Esophagus (tissue), 2 donors: ENCODE measurements around the gene MIGA2. TPM values are rescaled to one million over a fixed set of nuclear protein-coding genes. Genes with fewer than 3 reads are reported as not detected.

Experiments used
- H3K27ac ChIP-seq, 2 donors: one replicate each; pipeline ENCODE4 v1.5.1; 2013; ENCODE audit warnings: low read depth in 2 of 2, mild to moderate bottlenecking in 2 of 2, inconsistent platforms in 1 of 2, low read length in 1 of 2, moderate library complexity in 1 of 2
- H3K27me3 ChIP-seq, 2 donors: one replicate each; pipeline ENCODE4 v1.6.1; 2013; ENCODE audit warnings: low read length in 2 of 2, control low read depth in 1 of 2, mild to moderate bottlenecking in 1 of 2; ENCODE audit not compliant: insufficient read depth in 2 of 2, control insufficient read depth in 1 of 2
- H3K36me3 ChIP-seq, 2 donors: one replicate each; pipeline ENCODE4 v1.6.1; 2013; ENCODE audit warnings: low read length in 1 of 2; ENCODE audit not compliant: control insufficient read depth in 2 of 2, insufficient read depth in 2 of 2
- H3K4me1 ChIP-seq, 2 donors: one replicate each; pipeline ENCODE4 v1.6.1; 2013; ENCODE audit warnings: low read length in 1 of 2; ENCODE audit not compliant: control insufficient read depth in 2 of 2, insufficient read depth in 2 of 2
- H3K4me3 ChIP-seq, 2 donors: one replicate each; pipeline ENCODE4 v1.5.1; 2013; ENCODE audit warnings: low read length in 2 of 2, mild to moderate bottlenecking in 2 of 2, low read depth in 1 of 2, moderate library complexity in 1 of 2
- H3K9me3 ChIP-seq, 2 donors: one replicate each; pipeline ENCODE4 v1.6.1; 2013; ENCODE audit warnings: mild to moderate bottlenecking in 2 of 2, low read depth in 1 of 2, low read length in 1 of 2, moderate library complexity in 1 of 2; ENCODE audit not compliant: control insufficient read depth in 2 of 2, insufficient read depth in 1 of 2
- WGBS, 2 donors: extraction: QIAGEN DNeasy Blood & Tissue Kit; methylation state at CpG; one replicate each; pipeline ENCODE4 v1.1.7; 2013; 5-methylcytosine and 5-hydroxymethylcytosine counted together
- polyA plus RNA-seq, 2 donors: library from polyadenylated mRNA; stranded (reverse); fragments of 200-250 nt; gene quantifications; one replicate each; pipeline ENCODE4 v1.2.3, GENCODE V29; 2013
- donor health status: healthy with polysubstance abuse.
- donor health status: Bipolar disorder and iron deficiency.

Gene MIGA2
- polyA plus RNA-seq, 2 donors, result 25.5 to 36.2 TPM

GRCh38 chr9:129009584-129010141 is 26.8 kb upstream of the MIGA2 start:
- Histone ChIP-seq H3K4me3 (no peak overlapping the region), H3K27ac (peak overlapping the region in 1 of 2 donors; percentile 9), H3K9me3 (no peaks in the 10 kb centered on the region), H3K27me3 (no peaks in the 10 kb centered on the region), H3K4me1 (no peaks in the 10 kb centered on the region), H3K36me3 (peaks cover 16 to 81% of the 10 kb centered on the region in 2 donors)
- 87 to 91% methylated on average over 17 of the region's 17 CpGs for WGBS, 2 donors

- Histone ChIP-seq H3K9me3 (no peaks in the 10 kb centered on the region), H3K27me3 (no peaks in the 10 kb centered on the region), H3K4me3 (no peak overlapping the region), H3K36me3 (peaks cover 16 to 75% of the 10 kb centered on the region in 2 donors), H3K27ac (no peak overlapping the region), H3K4me1 (no peaks in the 10 kb centered on the region)
- WGBS, 2 donors, result 88 to 92% methylated on average over 8 of the region's 8 CpGs
Measured at GRCh38 chr9:129010267-129010975, 26.0 kb upstream of the MIGA2 start.

GRCh38 chr9:129011170-129011569 is 25.3 kb upstream of the MIGA2 start:
- H3K4me1 ChIP-seq, result no peaks in the 10 kb centered on the region
- no peak overlapping the region for H3K4me3 ChIP-seq
- H3K36me3 ChIP-seq, result peaks cover 13 to 67% of the 10 kb centered on the region in 2 donors
- no peaks in the 10 kb centered on the region for H3K9me3 ChIP-seq
- WGBS, 2 donors, result 94 to 95% methylated on average over 19 of the region's 19 CpGs
- no peaks in the 10 kb centered on the region for H3K27me3 ChIP-seq
- no peak overlapping the region for H3K27ac ChIP-seq

- peaks cover 11 to 63% of the 10 kb centered on the region in 2 donors for H3K36me3 ChIP-seq
- H3K4me3 ChIP-seq, result no peak overlapping the region
- WGBS, 2 donors, result 87 to 88% methylated on average over 11 of the region's 11 CpGs
- H3K27ac ChIP-seq, result no peak overlapping the region
- H3K9me3 ChIP-seq, result no peaks in the 10 kb centered on the region
- no peaks in the 10 kb centered on the region for H3K4me1 ChIP-seq
- no peaks in the 10 kb centered on the region for H3K27me3 ChIP-seq
Measured at GRCh38 chr9:129011761-129012181, 24.7 kb upstream of the MIGA2 start.

GRCh38 chr9:129012343-129012742 is 24.1 kb upstream of the MIGA2 start:
- Histone ChIP-seq H3K27ac (no peak overlapping the region), H3K4me1 (no peaks in the 10 kb centered on the region), H3K36me3 (peaks cover 11 to 60% of the 10 kb centered on the region in 2 donors), H3K9me3 (no peaks in the 10 kb centered on the region), H3K27me3 (no peaks in the 10 kb centered on the region), H3K4me3 (no peak overlapping the region)
- 85 to 91% methylated on average over 7 of the region's 7 CpGs for WGBS, 2 donors

GRCh38 chr9:129012893-129013448 is 23.5 kb upstream of the MIGA2 start:
- H3K4me1 ChIP-seq, result no peaks in the 10 kb centered on the region
- no peaks in the 10 kb centered on the region for H3K27me3 ChIP-seq
- no peak overlapping the region for H3K4me3 ChIP-seq
- no peaks in the 10 kb centered on the region for H3K9me3 ChIP-seq
- H3K27ac ChIP-seq, result no peak overlapping the region
- H3K36me3 ChIP-seq, result peaks cover 8 to 56% of the 10 kb centered on the region in 2 donors
- 92 to 93% methylated on average over 16 of the region's 16 CpGs for WGBS, 2 donors

GRCh38 chr9:129013674-129014073 is 22.8 kb upstream of the MIGA2 start:
- peaks cover 2 to 49% of the 10 kb centered on the region in 2 donors for H3K36me3 ChIP-seq
- 91 to 95% methylated on average over 11 of the region's 11 CpGs for WGBS, 2 donors
- no peaks in the 10 kb centered on the region for H3K9me3 ChIP-seq
- H3K27me3 ChIP-seq, result no peaks in the 10 kb centered on the region
- no peak overlapping the region for H3K4me3 ChIP-seq
- H3K4me1 ChIP-seq, result no peaks in the 10 kb centered on the region
- H3K27ac ChIP-seq, result no peak overlapping the region

GRCh38 chr9:129014124-129014523 is 22.3 kb upstream of the MIGA2 start:
- H3K4me1 ChIP-seq, result no peaks in the 10 kb centered on the region
- no peak overlapping the region for H3K4me3 ChIP-seq
- H3K27ac ChIP-seq, result no peak overlapping the region
- WGBS, 2 donors, result 91 to 94% methylated on average over 10 to 11 of the region's 11 CpGs
- H3K36me3 ChIP-seq, result peaks cover 0 to 45% of the 10 kb centered on the region in 2 donors
- H3K27me3 ChIP-seq, result no peaks in the 10 kb centered on the region
- no peaks in the 10 kb centered on the region for H3K9me3 ChIP-seq

- 88 to 91% methylated on average over 8 of the region's 8 CpGs for WGBS, 2 donors
- no peaks in the 10 kb centered on the region for H3K9me3 ChIP-seq
- no peaks in the 10 kb centered on the region for H3K27me3 ChIP-seq
- H3K4me1 ChIP-seq, result no peaks in the 10 kb centered on the region
- H3K36me3 ChIP-seq, result peaks cover 0 to 43% of the 10 kb centered on the region in 2 donors
- no peak overlapping the region for H3K4me3 ChIP-seq
- no peak overlapping the region for H3K27ac ChIP-seq
Measured at GRCh38 chr9:129014608-129015007, 21.8 kb upstream of the MIGA2 start.
